Kidney (tissue), 14 donors: Measurements from ENCODE around the gene RHOF. TPM values are rescaled to one million over a fixed set of nuclear protein-coding genes. Genes with fewer than 3 reads are reported as not detected.

ENCODE experiments used
- DNase-seq, 5 donors: peaks; one replicate each; pipeline ENCODE4 v3.0.0-alpha.2; 2013 to 2020
- FAIRE-seq: peaks from 2 replicates; lab custom pipeline; 2012; peaks lifted over from hg19 to GRCh38; lab: Jason Lieb, UNC
- H3K27ac ChIP-seq, 2 donors: one replicate each; pipeline ENCODE4 v1.7.0; 2013; ENCODE audit warnings: low read depth in 2 of 2, low read length in 2 of 2, inconsistent platforms in 1 of 2
- H3K27me3 ChIP-seq: one replicate; pipeline ENCODE4 v1.7.1; 2013; ENCODE audit warnings: low read length, inconsistent platforms; ENCODE audit not compliant: control insufficient read depth, insufficient read depth
- H3K36me3 ChIP-seq, 3 donors: one replicate each; pipeline versions ENCODE4 v1.7.0 to v1.7.1; 2013; ENCODE audit warnings: low read length in 3 of 3, control low read depth in 1 of 3, inconsistent platforms in 1 of 3; ENCODE audit not compliant: insufficient read depth in 3 of 3, control insufficient read depth in 2 of 3
- H3K4me1 ChIP-seq, 3 donors: one replicate each; pipeline versions ENCODE4 v1.7.0 to v1.7.1; 2013; ENCODE audit warnings: low read length in 3 of 3, inconsistent platforms in 1 of 3, low read depth in 1 of 3; ENCODE audit not compliant: control insufficient read depth in 2 of 3, insufficient read depth in 2 of 3
- H3K4me3 ChIP-seq, 3 donors: one replicate each; pipeline versions ENCODE4 v1.7.0 to v1.8.1; 2013; ENCODE audit warnings: low read length in 3 of 3, control low read depth in 1 of 3, inconsistent platforms in 1 of 3
- H3K9ac ChIP-seq, 3 donors: one replicate each; pipeline versions ENCODE4 v1.7.0 to v1.7.1; 2013; ENCODE audit warnings: low read length in 3 of 3, control low read depth in 1 of 3, inconsistent platforms in 1 of 3
- H3K9me3 ChIP-seq, 3 donors: one replicate each; pipeline versions ENCODE4 v1.7.0 to v1.7.1; 2013; ENCODE audit warnings: low read length in 3 of 3, control low read depth in 1 of 3, inconsistent platforms in 1 of 3; ENCODE audit not compliant: control insufficient read depth in 2 of 3, insufficient read depth in 1 of 3
- CTCF ChIP-seq: IDR thresholded peaks from 3 replicates; pipeline ENCODE4 v1.5.1; 2012; ENCODE audit warnings: mild to moderate bottlenecking, moderate library complexity, borderline replicate concordance; ENCODE audit not compliant: insufficient read depth; ENCODE audit errors: extremely low read depth
- intact Hi-C: fragments of 100-400 bp; cut with DNase I; formaldehyde crosslinking; loops from one replicate; pipeline ENCODE4 v1.11.1; 2022
- polyA plus RNA-seq: library from polyadenylated mRNA; stranded (reverse); fragments of 350-450 nt; fragmentation: Illumina TruSeq; extraction: RNeasy Lipid Tissue Mini Kit (QIAGEN cat#74804); gene quantifications from one replicate; pipeline ENCODE4 v1.2.3, GENCODE V29; 2014; ENCODE audit warnings: low read depth, low replicate concordance; ENCODE audit not compliant: insufficient read depth
- total RNA-seq: library from RNA; stranded (reverse); fragmentation: NEBNext Ultra II Directional; extraction: Animal tissue kit (Norgen Biotek cat#: 25700); gene quantifications from one replicate; pipeline ENCODE4 v1.2.1, GENCODE V29; 2021
- donor health status: control.
- donor health status: control.
- donor health status: control.
- donor health status: control.
- donor health status: control.
- donor health status: DM: yes; HTN: yes; CAD: no.
- donor health status: Normal renal cell carcinoma (clear cell type).

Gene RHOF
- total and polyA plus RNA-seq, 2 donors from 2014 or later, result 23.9 to 42.6 TPM

GRCh38 chr12:121789233-121789781 is 4.2 kb downstream of the RHOF start:
- Histone ChIP-seq H3K9ac (no peak overlapping the region), H3K36me3 (no peaks in the 10 kb centered on the region), H3K4me3 (no peak overlapping the region), H3K4me1 (peaks cover 0 to 21% (median 5%) of the 10 kb centered on the region in 3 donors), H3K27ac (peak overlapping the region; percentile 51 to 72), H3K27me3 (no peaks in the 10 kb centered on the region), H3K9me3 (no peaks in the 10 kb centered on the region)
- TF ChIP-seq CTCF, result no peak
- peak in 3 of 5 donors; percentile 66 to 81 (median 77) for DNase-seq
- FAIRE-seq, result no peak
- intact Hi-C loops, result no loop called here

- no peaks in the 10 kb centered on the region for H3K36me3 ChIP-seq
- peak overlapping the region in 1 of 3 donors; percentile 40 for H3K9ac ChIP-seq
- no peak for FAIRE-seq
- no peaks in the 10 kb centered on the region for H3K9me3 ChIP-seq
- TF ChIP-seq CTCF, result no peak
- no peak overlapping the region for H3K4me3 ChIP-seq
- peaks cover 0 to 16% (median 5%) of the 10 kb centered on the region in 3 donors for H3K4me1 ChIP-seq
- no peaks in the 10 kb centered on the region for H3K27me3 ChIP-seq
- DNase-seq, result peak in 1 of 5 donors; percentile 46
- intact Hi-C loops, result no loop called here
- H3K27ac ChIP-seq, result peak overlapping the region in 1 of 2 donors; percentile 72
Measured at GRCh38 chr12:121788176-121788818, 5.2 kb downstream of the RHOF start.

GRCh38 chr12:121787063-121788025 is 6.1 kb downstream of the RHOF start:
- H3K4me1 ChIP-seq, result peaks cover 0 to 13% (median 5%) of the 10 kb centered on the region in 3 donors
- H3K36me3 ChIP-seq, result no peaks in the 10 kb centered on the region
- H3K4me3 ChIP-seq, result no peak overlapping the region
- FAIRE-seq (no peak), DNase-seq (peak in 2 of 5 donors; percentile 41 to 91)
- H3K9me3 ChIP-seq, result no peaks in the 10 kb centered on the region
- intact Hi-C loops, result no loop called here
- no peak for TF ChIP-seq CTCF
- no peak overlapping the region for H3K9ac ChIP-seq
- H3K27me3 ChIP-seq, result no peaks in the 10 kb centered on the region
- peak overlapping the region; percentile 25 to 52 for H3K27ac ChIP-seq
